MCF 10A (cell line): ENCODE data around the gene KRTAP19-6. TPM values are rescaled to one million over a fixed set of nuclear protein-coding genes. Genes with fewer than 3 reads are reported as not detected.

Experiments
- Bru-seq: library from RNA; stranded (reverse); fragments of 400-500 nt; gene quantifications from one replicate; lab custom pipeline; 2021; lab: Mats Ljungman, UMichigan
- BruChase-seq, 2 experiments: library from RNA; stranded (reverse); fragments of 400-500 nt; gene quantifications; one replicate each; lab custom pipeline; 2021; lab: Mats Ljungman, UMichigan
- BruUV-seq: library from RNA; stranded (reverse); fragments of 400-500 nt; replicated peaks from 2 replicates; lab custom pipeline; 2021; lab: Mats Ljungman, UMichigan
- CTCF ChIA-PET: fragments of 300-600 bp; sonication (Branson Sonifier 250); formaldehyde crosslinking; extraction: SDS; loops from one replicate; lab custom pipeline; 2021; ENCODE audit warnings: antibody characterized with exemption, inconsistent platforms; lab: Yijun Ruan, JAX
- POLR2A ChIA-PET: fragments of 300-600, 350-650 bp; sonication (Branson Sonifier 250); formaldehyde crosslinking; extraction: SDS; loops from one replicate; lab custom pipeline; 2020; ENCODE audit warnings: antibody characterized with exemption, inconsistent platforms; lab: Yijun Ruan, JAX
- DNase-seq: peaks from one replicate; pipeline ENCODE4 v3.0.0-alpha.2; 2018; ENCODE audit not compliant: unreplicated experiment
- H3K27ac Mint-ChIP-seq: one replicate; pipeline ENCODE4 v1.8.0; 2022; ENCODE audit warnings: mild to moderate bottlenecking, low read depth, mixed read lengths; ENCODE audit not compliant: unreplicated experiment
- H3K27me3 Mint-ChIP-seq: one replicate; pipeline ENCODE4 v1.8.0; 2022; ENCODE audit warnings: mixed read lengths; ENCODE audit not compliant: insufficient read depth, unreplicated experiment
- H3K36me3 Mint-ChIP-seq: one replicate; pipeline ENCODE4 v1.8.0; 2022; ENCODE audit warnings: mild to moderate bottlenecking, moderate library complexity, mixed read lengths; ENCODE audit not compliant: insufficient read depth, unreplicated experiment
- H3K4me1 Mint-ChIP-seq: one replicate; pipeline ENCODE4 v1.8.0; 2022; ENCODE audit warnings: mixed read lengths; ENCODE audit not compliant: insufficient read depth, unreplicated experiment
- H3K4me3 Mint-ChIP-seq: one replicate; pipeline ENCODE4 v1.8.0; 2022; ENCODE audit warnings: mild to moderate bottlenecking, moderate library complexity, mixed read lengths; ENCODE audit not compliant: unreplicated experiment
- H3K9me3 Mint-ChIP-seq: one replicate; pipeline ENCODE4 v1.8.0; 2022; ENCODE audit warnings: mixed read lengths; ENCODE audit not compliant: unreplicated experiment
- intact Hi-C: fragments of 100-400 bp; cut with micrococcal nuclease; formaldehyde crosslinking; loops from 2 replicates; pipeline ENCODE4 v1.14.1; 2022
- long read RNA-seq: library from polyadenylated mRNA; stranded (forward); transcript quantifications from one replicate; pipeline ENCODE4 v2.0.0, GENCODE V29; 2022
- total RNA-seq: library from RNA; stranded (reverse); gene quantifications from 2 replicates; pipeline ENCODE4 v1.2.3, GENCODE V29; 2022
- TF ChIP-seq, protein P1 (sequence below): fragments of 200-600 bp; IDR thresholded peaks from one replicate; pipeline ENCODE4 v1.8.0; 2022; ENCODE audit warnings: antibody characterized with exemption, mild to moderate bottlenecking; ENCODE audit not compliant: unreplicated experiment

KRTAP19-6 gene, protein sequence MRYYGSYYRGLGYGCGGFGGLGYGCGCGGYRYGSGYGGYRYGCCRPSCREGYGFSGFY
- not detected in 2 replicates for total RNA-seq
- not detected for Bru-seq, nascent RNA
- BruChase-seq, experiment 1, labeled RNA remaining after a 6-hour chase = not detected
- not detected for BruChase-seq, experiment 2, labeled RNA remaining after a 2-hour chase
- long read RNA-seq = 0 reads

DNA sequence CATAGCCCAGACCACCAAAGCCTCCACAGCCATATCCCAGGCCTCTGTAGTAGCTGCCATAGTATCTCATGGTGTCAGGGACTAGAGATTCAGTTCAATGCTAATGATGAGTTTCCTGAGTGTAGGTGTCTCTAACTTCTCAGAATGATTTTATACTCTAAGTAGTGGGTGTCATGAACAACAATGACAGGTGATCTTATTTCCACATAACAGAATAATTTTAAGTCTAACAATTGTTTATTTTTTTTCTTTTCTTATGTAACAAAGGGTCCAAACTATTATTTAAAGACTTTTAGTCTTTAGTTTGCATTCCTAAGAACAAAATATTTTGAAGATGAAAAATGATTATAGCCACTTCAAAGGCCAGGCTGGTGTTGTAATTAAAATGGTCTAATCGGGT lies at the start of gene KRTAP19-6:
TSS of gene KRTAP19-6 (minus strand) at position 101 of the 400 bp plus-strand sequence. CDS start at position 70, 31 bp downstream.
- Mint-ChIP-seq H3K36me3 (no peaks in the 10 kb centered on the region), H3K4me3 (no peak within 1 kb of the TSS), H3K9me3 (no peaks in the 10 kb centered on the region), H3K4me1 (no peaks in the 10 kb centered on the region), H3K27me3 (peaks cover 36% of the 10 kb centered on the region), H3K27ac (no peak within 1 kb of the TSS)
- no TSS peak for BruUV-seq
- no peak for DNase-seq
- intact Hi-C loops = no loop called here
- TF ChIP-seq, protein P1, sequence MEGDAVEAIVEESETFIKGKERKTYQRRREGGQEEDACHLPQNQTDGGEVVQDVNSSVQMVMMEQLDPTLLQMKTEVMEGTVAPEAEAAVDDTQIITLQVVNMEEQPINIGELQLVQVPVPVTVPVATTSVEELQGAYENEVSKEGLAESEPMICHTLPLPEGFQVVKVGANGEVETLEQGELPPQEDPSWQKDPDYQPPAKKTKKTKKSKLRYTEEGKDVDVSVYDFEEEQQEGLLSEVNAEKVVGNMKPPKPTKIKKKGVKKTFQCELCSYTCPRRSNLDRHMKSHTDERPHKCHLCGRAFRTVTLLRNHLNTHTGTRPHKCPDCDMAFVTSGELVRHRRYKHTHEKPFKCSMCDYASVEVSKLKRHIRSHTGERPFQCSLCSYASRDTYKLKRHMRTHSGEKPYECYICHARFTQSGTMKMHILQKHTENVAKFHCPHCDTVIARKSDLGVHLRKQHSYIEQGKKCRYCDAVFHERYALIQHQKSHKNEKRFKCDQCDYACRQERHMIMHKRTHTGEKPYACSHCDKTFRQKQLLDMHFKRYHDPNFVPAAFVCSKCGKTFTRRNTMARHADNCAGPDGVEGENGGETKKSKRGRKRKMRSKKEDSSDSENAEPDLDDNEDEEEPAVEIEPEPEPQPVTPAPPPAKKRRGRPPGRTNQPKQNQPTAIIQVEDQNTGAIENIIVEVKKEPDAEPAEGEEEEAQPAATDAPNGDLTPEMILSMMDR = no peak
- ChIA-PET POLR2A (no interaction called here), CTCF (no interaction called here)

DNA sequence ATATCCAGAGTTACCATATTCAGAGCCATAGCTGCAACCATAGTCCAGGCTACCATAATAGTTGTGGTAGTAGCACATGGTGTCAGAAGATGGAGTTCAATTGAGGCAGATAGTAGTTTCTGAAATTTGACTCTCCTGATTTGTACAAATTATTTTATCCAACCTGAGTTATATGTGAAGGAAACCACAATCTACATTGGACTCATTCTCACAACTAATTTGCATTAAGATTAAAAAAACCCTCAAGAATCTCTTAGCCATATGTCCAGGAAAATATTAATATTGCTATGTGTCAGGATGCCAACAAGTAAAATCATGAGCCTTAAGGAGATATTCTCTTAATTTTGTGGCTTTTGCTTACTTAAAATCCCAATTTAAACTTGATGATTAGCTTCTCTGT lies 48.6 kb upstream of the KRTAP19-6 start, which contains the start of gene KRTAP22-2:
TSS of gene KRTAP22-2 (minus strand) at position 101 of the 400 bp plus-strand sequence.
- DNase-seq = no peak
- no peak within 1 kb of the TSS for H3K27ac Mint-ChIP-seq
- intact Hi-C loops = no loop called here
- no peaks in the 10 kb centered on the region for H3K36me3 Mint-ChIP-seq
- no peaks in the 10 kb centered on the region for H3K9me3 Mint-ChIP-seq
- H3K4me1 Mint-ChIP-seq = no peaks in the 10 kb centered on the region
- no peak within 1 kb of the TSS for H3K4me3 Mint-ChIP-seq
- peaks cover 11% of the 10 kb centered on the region for H3K27me3 Mint-ChIP-seq
- BruUV-seq = no TSS peak
- TF ChIP-seq, protein P1 = no peak
- ChIA-PET CTCF (no interaction called here), POLR2A (no interaction called here)

DNA sequence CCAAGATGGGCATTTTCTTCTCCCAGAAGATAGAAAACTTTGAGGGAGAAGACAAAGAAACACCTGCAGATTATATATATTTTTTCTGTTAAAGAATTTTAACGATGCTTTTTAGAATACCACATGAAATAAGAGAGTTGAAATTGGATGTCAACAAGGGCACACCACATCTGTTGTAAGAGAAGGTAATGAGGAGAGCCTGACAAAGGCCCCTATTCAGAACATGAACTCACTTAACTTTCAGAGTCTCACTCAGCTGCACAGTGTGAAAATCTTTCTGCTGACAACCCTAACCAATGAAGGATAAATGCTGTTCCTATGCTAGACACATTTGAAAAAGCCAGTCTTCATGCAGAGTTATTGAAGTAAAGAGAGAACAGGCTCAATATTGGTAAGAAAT lies 41.2 kb upstream of the KRTAP19-6 start:
- no peaks in the 10 kb centered on the region for H3K9me3 Mint-ChIP-seq
- H3K4me1 Mint-ChIP-seq = no peaks in the 10 kb centered on the region
- ChIA-PET POLR2A (interaction anchor here (0.6 kb wide), 1 partner anchor 1767 kb away, joined by 6 read pairs; no protein-coding TSS in a partner anchor), CTCF (no interaction called here)
- no peak overlapping the region for H3K4me3 Mint-ChIP-seq
- TF ChIP-seq, protein P1 = no peak
- intact Hi-C loops = no loop called here
- H3K36me3 Mint-ChIP-seq = no peaks in the 10 kb centered on the region
- DNase-seq = no peak
- BruUV-seq = no TSS peak
- no peak overlapping the region for H3K27ac Mint-ChIP-seq
- peaks cover 31% of the 10 kb centered on the region for H3K27me3 Mint-ChIP-seq

DNA sequence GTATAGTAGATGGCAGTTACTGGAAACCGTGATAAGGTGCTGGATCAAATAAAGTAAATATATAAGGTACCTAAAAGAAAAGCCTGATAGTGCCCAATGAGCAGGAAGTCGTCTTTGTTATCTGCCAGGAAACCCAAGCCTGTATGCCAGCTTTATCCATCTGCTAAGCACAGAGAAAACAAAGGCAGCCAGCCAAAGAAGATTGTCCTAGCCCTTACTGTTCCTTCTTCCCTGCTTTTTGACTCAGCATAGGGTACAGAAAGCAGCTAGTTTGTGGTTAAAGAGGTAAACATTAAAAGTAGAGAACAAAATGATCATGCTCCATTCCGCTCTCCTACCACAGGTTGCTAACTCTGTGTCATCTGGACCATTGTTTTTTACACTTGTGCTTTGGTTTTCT lies 38.5 kb upstream of the KRTAP19-6 start:
- Mint-ChIP-seq H3K27ac (no peak overlapping the region), H3K4me1 (no peaks in the 10 kb centered on the region), H3K27me3 (peaks cover 18% of the 10 kb centered on the region), H3K4me3 (no peak overlapping the region), H3K36me3 (no peaks in the 10 kb centered on the region), H3K9me3 (no peaks in the 10 kb centered on the region)
- CTCF ChIA-PET = interaction anchor here (0.9 kb wide), 1 partner anchor 42 kb away, joined by 3 read pairs; no protein-coding TSS in a partner anchor
- no peak for DNase-seq
- BruUV-seq = no TSS peak
- TF ChIP-seq, protein P1 = no peak
- intact Hi-C loops = no loop called here
- POLR2A ChIA-PET = no interaction called here
